SK-N-DZ (cell line): Measurements from ENCODE around the gene MYDGF.
"Not testable (repeated sequence)": the region's sequence is repeated elsewhere in the genome, so short reads cannot be mapped to it uniquely, and the experiment has no call there.

Source experiments
- DNase-seq: peaks from one replicate; pipeline ENCODE4 v3.0.0-alpha.2; 2015; ENCODE audit warnings: low spot score

MYDGF gene

DNA sequence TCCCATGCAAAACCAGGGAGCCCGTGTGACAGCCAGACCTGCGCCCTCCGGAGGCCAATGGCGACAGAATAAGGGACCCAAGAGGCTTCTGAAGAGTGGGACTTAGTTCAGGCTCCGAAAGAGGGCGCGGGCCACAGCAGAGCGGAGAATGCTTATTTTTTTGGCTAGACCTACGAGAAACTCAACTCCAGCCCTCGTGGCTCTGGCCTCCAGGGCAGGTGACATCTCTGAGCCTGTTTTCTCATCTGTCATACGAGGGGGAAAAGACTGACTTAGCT lies 30.5 kb upstream of the MYDGF start:
- no peak for DNase-seq

DNA sequence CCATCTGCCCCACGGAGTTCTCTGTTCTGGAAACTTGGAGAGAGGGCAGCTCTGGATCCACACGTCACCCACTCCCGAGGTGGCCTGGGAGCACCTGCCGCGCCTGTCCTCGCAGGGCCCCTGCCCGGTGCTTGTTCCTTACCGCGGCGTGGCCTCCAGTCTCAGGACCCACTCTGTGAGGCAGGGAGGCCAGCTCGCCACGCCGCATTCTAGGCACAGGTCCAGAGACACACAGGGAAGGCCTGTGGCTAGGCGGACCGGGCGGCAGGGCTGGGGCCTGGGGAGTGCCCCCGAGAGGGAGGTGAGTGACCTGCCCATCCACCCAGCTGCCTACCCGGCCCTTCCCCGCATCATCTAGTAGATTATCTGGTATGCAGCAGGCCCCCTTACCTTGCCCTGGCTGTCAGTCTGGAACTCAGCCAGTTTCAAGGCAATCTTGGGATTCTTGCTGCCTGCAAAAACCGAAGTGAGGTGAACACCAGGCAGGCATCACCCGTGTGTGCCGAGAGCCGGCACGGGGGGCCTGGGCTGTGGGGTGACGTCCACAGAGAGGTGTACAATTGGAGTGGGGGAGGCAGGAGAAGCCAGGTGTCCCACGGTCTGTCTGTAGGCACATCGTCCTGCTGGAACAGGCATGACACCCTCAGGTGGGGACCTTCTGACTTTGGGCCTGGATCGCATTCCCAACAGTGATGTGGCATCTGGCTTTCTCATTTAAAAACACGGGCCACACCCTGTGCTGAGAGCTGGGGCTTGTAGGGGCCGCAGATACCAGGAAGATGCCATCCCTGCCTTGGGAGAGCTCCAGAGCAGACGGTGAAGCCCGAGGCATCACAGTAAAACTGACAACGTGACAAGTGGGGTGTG lies 29.9 kb upstream of the MYDGF start:
- no peak for DNase-seq

DNA sequence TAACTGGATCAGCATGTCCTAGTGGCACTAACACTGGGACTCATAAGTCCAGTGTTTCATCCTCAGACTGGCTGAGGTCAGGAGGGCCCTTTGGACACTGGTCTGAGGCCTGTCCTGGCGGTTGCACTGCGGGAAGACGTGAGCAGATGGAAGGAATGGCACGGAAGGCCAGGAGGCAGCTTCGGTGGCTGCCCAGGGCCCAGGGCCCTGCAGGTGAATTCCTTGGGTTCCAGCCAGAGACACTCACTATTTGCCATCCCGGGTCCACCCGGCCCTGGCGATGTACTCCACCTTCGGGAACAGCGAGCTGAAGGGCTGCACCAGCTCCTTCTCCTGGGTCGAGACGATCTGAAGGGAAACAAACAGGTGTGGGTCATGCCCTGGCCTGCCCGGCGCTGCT lies 27.2 kb upstream of the MYDGF start:
- no peak for DNase-seq

DNA sequence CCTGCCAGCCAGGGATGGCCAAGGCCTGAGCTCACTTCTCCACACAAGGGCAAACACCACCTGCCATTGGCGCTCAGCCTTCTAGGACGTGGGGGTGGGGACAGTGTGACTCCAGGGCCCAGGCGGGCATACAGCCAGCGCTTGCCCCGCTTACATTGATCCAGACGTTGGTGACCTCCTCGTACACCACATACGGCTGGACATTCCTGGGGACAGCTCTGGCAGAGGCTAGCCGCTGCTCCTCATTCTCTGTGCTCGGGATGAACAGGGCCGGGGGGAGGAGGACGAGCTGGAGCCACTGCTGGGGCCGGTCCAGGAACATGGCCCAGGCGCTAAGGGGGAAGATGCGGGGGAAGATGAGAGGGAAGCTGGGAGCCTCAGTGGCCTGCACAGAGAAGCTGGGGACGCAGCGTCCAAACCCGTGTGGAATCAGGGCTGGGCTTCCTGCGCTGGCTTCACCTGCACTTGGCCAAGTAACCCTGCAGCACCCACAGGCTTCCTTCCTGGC lies 25.1 kb upstream of the MYDGF start:
- no peak for DNase-seq

DNA sequence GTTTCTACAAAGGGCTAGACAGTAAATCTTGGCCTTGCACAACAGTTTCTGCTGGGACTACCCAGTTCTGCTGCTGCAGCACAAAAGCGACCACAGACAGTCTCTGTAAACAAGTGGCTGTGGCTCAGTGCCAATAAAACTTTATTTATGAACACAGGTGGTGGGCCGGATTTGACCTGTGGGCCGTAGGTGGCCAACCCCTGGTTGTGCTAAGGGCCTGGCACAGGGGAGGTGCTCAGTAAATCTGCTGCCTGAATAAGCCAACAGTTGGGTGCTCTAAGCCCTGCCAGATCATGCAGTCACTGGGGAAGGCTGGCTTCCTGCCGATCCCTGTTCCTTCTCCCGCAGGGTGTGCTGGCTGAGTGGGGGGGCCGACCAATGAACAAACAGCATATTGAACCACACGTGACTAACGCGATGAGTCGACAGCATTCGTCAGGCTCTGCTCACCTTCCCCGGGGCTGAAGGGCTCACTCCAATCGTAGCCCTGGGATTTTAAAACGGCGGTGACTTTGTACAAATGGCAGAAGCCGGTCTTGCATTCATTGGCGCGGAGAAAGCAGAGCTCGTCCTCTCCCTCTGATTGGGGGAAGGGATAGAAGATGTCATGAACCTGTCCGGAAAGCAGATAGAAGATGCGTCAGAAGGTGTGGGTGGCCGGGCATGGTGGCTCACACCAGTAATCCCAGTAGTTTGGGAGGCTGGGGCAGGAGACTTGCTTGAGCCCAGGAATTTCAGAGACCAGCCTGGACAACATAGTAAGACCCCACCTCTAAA lies 24.3 kb upstream of the MYDGF start:
- no peak for DNase-seq

DNA sequence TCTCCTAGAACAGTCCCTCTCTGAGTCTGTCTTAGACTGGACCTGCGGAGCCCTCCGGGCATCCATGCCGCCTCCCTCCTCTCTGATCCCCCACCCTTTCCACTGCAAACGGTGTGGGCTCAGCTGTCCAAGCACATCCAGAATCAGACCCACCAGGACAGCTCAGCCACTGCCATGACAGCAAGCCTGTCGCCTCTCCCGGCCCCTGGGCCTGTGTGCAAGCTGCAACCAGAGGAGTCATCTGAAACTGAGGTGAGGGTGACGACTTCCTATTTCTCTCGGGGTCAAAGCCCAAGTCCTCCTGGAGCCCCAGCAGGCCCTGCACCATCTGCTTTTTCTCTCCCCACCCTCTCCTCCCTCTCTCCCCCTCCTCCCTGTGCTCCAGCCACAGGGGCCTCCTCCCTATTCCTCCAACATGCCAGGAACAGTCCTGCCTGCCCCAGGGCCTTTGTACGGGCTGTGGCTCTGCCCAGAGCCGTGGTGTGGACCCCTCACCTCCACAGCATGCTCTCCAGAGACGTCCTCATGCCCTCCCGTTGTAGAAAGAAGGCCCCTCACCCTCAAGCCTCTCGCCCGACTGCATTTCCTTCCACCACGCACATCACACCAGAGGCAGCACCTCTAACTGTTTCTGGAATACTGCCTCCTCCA lies 23.5 kb upstream of the MYDGF start:
- DNase-seq, result no peak

DNA sequence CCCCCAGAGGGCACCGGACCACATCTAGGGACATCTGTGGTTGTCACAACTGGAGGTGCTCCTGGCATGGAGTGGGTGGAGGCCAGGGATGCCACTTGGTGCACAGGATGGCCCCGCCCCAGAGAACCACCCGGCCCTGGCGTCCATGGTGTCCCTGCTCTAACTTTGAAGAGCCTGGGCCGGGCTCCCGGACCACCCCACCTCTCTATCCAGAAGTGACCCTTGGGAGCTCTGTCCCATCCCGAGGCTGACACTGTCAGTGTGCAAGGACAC lies 22.9 kb upstream of the MYDGF start:
- no peak for DNase-seq

DNA sequence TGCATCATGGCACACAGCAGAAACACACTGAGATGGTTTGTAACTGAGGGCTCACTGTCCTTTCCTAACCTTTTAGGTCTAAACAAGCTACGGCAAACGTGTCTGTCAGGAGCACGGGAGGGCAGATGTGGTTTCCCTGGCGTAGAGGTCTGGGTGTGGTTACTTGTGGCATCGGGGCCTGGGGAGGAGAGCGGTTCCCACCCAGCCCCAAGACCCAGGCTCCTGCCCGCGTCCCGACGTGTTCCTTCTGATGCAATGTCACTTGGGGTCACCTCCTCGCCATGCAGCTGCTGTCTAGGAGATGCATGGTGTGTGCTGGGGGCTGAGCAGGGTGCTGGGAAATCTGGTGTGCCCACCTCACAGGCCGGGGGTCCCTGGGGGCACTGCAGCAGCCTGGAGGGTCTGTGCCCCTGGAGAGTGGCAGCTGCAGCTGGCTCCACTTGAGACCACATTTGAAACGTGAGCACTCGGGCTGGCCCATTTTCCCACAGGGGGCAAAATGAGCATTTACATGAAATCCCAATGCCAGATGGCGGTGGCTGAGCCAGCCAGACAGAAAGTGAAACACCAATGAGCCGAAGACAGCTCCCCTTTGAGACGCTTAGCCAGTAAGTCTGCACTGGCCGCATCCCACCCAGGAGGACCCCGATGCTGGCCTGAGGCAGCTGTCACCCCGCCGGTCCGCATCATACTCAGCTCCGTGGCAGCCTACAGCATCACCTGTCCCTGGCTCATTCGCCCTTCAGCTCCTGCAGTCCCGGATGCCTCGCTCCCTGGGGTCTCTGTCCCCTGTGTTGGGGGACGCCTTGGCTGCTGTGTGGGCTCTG lies 22.3 kb upstream of the MYDGF start:
- no peak for DNase-seq

DNA sequence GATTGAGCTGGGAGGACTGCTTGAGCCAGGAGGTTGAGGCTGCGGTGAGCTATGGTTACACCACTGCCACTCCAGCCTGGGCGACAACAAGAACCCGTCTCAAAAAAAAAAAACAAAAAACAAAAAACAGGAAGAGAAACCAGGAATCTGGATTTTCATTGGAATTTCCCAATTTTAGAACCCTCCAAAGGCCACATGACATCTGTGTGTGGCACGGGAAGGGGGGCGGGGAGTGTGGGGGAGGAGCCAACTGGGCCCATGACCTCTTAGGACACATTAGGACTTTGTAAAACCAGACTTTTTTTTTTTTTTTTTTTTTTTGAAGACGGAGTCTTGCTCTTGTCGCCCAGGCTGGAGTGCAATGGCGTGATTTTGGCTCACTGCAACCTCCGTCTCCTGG lies 21.2 kb upstream of the MYDGF start:
- DNase-seq, result no peak

DNA sequence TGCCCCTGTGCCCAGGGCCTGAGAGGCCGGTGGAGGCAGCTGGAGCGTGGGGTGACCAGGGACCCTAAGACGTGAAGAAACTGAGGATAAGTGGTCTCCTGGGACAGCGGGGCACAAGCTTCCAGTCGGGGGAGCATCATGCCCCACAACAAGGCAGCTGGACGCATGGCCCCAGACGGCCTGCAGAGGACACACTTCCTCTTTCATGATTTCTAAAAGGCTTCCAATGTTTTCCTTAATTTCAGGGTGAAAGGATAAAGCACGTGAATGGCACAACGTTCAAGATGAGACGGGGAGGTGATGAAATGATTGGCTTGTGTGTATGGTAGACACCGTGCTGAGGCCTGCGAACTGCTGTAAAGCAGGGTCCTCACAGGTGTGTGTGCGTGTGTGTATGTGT lies 20.2 kb upstream of the MYDGF start:
- DNase-seq, result no peak

DNA sequence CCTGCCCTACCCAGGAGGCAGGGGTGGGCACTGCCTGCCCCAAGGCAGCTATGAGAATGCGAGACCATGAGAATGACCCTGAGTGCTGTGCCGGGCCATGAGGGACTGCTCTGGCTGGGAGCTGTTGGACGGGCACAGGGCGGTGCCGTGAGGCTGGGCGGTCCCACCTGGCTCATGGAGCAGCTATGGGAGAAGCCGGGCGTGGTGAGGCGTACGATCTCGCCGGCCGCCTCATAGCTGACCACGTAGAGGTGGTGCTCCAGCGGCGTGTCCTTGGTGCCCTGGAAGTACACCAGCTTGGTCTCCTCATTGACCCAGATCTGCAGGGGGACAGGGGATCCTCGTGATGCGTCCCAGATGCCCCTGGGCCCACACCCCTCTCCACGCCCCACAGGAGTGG lies 19.3 kb upstream of the MYDGF start:
- DNase-seq, result no peak

DNA sequence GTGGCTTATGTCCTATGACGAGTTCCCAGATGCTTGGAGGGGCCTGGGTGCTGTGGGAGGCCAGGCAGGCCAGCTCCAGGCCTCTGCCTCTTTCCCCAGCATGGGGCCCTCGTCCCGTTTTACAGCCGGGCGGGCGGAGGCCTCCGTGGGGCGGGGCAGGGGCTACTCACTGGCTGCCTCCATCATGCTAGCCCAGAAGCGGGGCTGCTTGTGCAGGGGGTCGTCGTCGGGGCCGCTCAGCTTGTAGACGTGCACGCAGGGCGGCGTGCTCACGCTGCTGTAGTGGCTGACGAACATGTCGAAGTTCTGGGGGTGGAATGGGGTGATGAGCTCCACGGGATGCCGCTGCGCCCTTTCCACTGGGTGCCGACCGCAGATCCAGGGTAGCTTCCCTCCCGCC lies 18.4 kb upstream of the MYDGF start:
- DNase-seq, result no peak

DNA sequence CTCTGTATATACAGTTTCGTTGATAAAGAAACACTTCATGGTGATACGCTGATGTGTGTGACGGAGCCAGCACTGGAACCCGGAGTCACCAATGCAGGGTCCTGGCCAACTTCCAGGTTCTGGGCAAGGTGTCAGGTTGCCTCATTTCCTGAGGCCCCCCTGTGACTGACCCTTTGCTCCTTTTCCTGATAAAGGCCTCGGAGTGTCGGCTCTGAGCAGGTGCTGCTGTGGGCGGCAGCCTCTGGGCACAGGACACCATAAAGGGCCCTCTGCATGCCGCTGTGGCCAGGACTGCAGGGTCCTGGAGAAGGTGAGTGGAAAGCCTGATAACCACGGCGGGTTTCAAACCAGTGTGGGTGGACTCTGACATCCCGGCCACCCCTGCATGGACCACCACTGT lies 17.3 kb upstream of the MYDGF start:
- DNase-seq, result no peak

DNA sequence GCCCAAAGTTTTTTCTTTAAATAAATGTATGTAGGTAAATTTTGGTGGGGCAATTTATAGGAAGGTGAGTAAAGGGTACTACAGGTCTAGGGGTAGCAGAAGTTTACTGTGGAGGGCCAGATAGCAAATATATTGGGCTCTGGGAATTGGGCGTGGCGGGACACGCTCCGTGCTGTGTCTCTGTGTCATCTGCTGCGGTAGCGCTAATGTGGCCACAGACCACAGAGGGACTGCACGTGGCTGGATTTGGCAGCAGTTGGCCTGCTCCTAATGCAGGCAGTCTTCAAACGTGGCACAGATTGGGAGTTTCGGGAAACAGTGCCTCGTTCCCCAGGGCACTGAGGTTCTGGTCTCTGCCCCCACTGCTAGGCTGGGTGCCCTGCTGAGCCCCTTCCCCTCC lies 16.6 kb upstream of the MYDGF start:
- no peak for DNase-seq

DNA sequence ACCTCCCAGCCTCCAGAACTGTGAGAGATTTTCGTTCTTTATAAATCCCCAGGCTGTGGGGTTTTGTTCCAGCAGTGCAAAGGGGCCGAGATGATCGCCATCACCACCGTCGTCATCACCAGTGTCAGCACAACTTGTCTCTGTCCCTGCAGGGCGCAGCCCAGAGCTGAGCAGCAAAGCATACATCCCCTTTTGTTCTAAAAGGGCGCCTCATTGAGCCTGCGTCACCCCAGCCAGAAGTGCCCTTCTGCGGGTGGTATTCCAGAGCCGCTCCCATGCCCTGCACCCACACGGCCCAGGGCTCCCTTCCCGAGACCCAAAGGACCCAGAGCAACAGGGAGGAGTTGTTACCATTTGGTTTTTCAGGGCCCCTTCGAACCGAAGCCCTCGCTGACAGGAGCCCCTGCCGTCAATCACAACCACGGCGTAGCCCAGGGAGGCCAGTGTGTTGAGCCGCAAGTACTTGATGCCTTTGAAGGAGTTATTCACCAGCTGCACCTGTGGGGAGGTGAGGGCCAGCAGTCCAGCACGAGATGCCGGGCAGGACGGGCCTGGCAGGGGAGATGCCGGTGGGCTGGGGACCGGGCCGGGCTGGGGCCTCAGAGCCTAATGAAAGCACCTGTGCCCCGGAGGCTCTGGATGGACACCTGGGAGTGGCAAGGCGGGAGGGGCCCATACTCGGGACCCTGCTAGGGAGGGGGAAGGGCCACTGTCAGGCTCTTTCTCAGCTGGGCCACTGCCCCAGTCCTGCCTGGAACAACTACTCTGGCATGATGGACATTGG lies 14.4 kb upstream of the MYDGF start:
- DNase-seq, result no peak

DNA sequence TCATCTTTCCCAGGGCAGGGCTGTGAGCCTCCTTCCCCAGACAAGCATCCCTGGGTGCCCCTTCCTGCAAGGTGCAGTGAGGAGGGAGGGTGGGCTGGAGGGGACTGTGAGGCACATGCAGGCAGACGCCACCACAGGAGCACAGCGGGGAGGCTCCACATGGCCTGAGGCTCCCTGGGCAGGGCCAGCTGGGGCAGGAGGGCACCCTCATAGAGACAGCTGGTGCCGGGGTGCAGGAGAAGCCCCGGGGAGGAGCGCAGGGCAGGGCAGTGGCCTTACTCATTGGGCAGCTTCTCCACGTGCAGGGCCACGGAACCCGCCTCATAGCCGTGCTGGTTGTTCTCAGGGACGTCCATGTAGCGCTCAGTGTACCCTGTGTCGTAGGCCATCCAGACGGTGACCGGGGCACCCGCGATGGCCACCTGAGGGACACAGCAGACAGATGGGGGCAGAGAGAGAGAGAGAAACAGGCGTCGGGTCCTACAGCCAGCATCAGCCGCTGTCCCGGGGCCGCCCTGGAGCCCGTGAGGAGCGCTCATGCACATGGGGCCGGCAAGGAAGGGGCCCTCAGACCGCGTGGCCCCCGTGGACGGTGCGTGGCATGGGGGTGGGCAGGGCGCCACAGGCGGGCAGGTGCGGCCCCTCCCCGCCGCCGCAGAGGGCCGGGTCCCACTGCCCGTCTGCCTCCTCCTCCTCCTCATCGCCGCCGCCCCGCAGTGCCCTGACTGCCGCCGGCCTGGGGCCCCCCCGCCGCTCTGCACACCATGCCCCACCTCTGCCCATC lies 12.5 kb upstream of the MYDGF start:
- DNase-seq, result no peak

DNA sequence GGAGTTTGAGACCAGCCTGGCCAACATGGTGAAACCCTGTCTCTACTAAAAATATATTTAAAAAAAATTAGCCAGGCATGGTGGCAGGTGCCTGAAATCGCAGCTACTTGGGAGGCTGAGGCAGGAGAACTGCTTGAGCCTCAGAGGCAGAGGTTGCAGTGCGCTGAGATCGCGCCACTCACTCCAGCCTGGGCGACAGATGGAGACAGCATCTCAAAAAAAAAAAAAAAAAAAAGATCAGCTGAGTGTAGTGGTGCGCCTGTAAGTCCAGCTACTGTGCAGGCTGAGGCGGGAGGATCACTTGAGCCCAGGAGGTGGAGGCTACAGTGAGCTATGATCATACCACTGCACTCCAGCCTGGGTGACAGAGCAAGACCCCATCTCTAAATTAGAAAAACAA lies 9.9 kb upstream of the MYDGF start:
- not testable (repeated sequence) for DNase-seq

DNA sequence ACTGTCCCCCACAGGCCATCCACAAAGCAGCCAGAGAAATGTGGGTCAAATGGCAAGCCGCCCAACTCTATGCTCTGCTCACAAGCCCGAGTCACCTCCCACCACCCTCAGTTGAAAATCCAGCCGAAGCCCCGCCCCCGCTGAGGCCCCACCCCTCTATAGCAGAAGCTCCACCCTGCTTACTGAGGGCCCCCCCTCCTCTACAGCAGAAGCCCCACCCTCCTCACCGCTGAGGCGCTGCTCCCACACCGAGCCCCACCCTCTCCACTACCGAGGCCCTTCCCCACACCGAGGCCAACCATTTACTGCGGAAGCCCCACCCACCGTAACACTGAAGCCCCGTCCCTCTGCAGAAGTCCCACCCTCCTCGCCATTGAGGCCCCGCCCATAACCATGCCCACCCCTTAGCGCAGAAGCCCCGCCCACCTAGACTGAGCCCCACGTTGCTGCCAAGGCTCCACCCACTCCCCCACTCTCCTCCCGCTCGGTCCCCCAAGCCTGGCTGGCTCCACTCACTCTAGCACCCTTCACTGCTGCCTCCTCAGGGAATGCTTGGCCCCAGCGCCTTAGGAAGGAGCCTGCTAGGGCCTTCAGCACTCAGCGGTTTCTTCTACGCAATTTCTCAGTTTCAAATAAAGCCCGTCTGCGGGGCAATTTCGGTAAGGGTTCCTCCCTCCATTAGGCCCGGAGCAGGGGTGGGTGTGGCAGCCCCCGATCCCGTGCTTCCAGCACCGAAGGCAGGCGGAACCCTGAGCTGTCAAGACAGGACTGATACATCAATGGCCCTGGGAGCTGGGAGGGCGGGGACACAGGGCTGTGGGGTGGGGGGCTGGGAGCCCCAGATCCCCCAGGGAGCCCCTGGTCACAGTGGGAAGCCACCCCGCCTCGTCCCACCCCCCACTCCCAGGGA lies 9.0 kb upstream of the MYDGF start:
- no peak for DNase-seq
